ENCODE measurements around the gene EPSTI1.

DNA sequence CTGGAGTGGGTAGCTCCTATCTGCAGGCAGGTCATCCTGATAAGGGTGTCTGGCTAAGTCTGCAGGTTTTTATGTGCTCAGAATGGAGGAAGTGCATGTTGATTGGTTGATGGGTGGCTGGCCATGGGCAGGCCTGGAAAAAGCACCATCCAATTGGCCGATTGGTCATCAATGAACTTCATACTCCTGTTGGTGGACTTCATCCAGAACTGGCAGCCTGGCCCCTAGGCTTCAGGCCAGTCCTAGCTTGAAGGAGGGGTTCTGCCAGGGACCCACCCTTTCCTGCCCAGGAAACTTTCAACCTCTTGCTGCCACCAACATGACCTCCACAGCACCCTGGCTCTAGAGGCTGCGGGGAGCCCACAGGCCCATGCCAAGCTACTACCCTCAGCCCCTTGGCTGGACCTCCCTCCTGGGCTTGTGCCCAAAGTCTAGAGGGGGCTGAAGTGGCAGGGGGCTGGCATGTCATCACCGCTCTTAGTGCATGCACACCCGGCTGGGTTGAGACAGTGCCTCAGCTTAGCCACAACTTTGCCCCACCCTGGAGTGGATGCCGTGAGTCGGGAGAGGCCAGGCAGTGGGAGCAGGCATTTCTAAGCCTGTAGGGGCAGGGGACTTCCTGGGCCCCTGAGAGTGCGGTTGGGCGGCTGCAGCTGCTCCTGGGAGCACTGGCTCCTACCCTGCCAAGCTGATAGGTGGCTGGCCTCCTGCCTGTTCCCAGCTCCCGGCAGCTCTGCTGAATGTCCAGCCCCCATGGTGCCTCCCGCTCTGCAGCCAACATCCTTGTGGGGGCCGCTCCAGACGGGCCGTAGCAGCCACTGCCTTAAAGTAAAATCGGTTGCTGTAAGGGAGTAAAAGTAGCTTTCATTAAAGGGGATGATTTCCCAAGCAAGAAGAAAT, 44.6 kb upstream of the EPSTI1 start:
- TF ChIP-seq, protein P1, sequence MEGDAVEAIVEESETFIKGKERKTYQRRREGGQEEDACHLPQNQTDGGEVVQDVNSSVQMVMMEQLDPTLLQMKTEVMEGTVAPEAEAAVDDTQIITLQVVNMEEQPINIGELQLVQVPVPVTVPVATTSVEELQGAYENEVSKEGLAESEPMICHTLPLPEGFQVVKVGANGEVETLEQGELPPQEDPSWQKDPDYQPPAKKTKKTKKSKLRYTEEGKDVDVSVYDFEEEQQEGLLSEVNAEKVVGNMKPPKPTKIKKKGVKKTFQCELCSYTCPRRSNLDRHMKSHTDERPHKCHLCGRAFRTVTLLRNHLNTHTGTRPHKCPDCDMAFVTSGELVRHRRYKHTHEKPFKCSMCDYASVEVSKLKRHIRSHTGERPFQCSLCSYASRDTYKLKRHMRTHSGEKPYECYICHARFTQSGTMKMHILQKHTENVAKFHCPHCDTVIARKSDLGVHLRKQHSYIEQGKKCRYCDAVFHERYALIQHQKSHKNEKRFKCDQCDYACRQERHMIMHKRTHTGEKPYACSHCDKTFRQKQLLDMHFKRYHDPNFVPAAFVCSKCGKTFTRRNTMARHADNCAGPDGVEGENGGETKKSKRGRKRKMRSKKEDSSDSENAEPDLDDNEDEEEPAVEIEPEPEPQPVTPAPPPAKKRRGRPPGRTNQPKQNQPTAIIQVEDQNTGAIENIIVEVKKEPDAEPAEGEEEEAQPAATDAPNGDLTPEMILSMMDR (IDR thresholded peaks at IDR 0.05): no peak
- no peak for TF ChIP-seq POLR2A (IDR thresholded peaks at IDR 0.05)
